ENCODE data around the gene SEMA3C.
"Not testable (repeated sequence)": the region's sequence is repeated elsewhere in the genome, so short reads cannot be mapped to it uniquely, and the experiment has no call there.

The SEMA3C gene

DNA sequence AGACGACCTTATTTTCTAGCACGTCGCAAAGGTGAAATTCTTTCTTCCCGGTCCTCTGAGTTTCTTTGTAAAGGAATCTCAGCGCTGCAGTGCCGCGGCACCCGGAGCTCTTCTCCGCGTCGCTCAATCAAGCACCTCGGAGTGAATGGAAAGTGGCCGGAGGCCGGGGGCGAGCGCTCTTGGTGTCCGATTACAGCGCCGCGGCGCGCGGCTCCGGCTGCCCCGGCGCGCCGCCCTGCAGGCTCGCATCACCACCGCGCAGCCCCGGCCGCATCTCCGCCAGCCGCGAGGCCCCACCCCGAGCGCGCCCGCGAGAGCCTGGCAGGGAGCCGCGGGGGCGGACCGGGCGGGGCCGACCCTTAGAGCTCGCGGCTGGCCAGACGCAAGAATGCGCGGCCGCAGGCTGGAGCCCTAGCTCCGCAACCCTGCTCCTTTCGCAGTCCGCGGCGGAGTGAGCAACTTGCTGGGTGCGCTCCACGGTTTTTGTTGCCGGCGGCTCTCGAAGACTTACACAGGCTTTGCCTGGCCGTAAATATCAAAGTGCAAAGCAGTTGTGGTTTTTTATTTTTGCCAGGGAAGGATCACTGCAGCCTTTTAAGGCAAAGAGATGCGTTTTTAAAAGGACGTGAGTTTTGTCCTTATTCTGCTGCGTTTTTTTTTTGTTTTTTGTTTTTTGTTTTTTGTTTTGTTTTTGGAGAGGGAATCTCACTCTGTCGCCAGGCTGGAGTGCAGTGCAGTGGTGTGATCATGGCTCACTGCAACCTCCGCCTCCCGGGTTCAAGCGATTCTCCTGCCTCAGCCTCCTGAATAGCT is at the start of gene SEMA3C:
TSS of gene SEMA3C (minus strand) at position 143 of the 813 bp plus-strand sequence. CDS start 2,270 bp downstream, outside the sequence.
- peak; percentile 1 for DNase-seq

- DNase-seq: no peak
Observed at GRCh38 chr7:80968606-80969005, 49.8 kb upstream of the SEMA3C start.

GRCh38 chr7:80967917-80968297 is 49.1 kb upstream of the SEMA3C start:
- DNase-seq: no peak

DNA sequence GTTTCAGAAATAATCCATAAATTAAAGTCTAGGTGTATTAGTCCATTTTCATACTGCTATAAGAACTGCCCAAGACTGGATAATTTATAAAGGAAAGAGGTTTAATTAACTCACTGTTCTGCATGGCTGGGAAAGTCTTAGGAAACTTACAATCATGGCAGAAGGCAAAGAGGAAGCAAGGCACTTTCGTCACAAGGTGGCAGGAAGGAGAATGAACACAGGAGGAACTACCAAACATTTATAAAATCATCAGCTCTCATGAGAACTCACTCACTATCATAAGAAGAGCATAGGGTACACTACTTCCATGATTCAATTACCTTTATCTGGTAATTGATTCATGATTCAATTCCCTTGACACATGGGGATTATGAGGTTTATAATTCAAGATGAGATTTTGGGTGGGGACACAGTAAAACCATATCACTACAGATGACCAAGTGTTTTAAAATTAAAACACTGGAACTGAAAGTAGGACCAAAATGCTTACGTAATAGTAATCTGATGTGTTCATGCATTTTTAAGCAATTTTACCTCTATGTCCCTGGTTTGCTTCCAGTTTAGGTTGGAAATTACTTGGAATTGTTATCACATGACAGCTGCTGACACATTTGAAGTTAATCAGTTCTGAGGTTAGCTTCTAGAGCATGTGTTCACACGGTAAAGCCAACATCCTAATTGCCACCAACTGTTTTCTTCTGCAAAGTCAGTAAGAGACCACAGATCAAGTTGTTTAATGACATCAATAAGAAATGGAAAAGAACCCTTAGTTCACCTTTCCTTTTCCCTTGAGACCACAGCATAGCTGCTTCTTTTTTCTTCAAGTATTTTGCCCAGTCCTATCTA is 48.4 kb upstream of the SEMA3C start:
- no peak for DNase-seq

DNA sequence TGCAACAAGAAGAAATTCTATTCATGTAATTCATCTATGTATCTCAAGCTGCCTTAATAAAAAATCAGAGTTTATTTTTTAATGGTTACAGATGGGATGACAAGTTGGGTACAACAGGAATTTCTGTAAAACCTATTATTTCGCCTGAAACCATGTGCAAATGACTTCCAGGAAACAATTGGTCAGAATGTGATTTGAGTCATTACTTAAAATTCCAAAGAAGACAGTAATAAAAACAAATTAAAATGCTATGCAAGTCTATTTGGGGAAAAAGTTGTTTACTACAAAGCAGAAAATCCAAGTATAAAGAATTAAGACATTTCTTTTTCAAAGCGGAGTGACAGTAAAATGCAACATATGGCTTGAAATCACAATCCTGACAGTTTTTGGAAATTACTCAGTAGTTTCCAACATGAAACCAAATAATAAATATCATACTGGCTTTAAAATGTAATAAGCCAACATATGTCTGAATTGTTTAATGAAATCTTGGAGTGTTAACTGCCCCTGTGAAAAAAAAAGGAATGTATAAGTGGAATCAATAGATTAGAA is 41.5 kb upstream of the SEMA3C start:
- DNase-seq: no peak

DNA sequence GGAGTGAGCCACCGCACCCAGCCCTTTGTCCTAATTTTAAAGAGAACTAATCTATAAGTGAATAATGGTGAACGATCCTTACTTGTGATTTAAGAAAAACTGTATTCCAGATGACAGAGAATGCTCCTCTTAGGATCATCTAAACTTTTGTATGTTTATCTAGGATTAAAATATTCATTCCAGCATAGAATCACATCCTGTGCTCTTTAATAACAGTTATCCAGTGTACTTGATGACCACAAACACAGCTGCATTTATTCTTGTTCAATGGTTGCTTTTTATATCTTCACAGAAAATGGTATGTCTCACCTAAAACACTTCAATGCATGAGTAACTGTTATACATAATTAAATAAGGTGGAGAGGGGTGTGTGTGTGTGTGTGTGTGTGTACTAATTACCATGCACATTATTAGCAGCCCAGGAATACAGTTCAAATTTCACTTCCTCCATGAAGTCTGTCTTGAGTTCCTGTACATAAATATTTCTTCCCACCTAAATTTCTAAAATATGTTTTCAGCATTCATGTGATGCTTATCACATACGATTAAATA is 38.5 kb upstream of the SEMA3C start:
- DNase-seq: no peak

- no peak for DNase-seq
Observed at GRCh38 chr7:80954191-80954590, 35.3 kb upstream of the SEMA3C start.

DNA sequence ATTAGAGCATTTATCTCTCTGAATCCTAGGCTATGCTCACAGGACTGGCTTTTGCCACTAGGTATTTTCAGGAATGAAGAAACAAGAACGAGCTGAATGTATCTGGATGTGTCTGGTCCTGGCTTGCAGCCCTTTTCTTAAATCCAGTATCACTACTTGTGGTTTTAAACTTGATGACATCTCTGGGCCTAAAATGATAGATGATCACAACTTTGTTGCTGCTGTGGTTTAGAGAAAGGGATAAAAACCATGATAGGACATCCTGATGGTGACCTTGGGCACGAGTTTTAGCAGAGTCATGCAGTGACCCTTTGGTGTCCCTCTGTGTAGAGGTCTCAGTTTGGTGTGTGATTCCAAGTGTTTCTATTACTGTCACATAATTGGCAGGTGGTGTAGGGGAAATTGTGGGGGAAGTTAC is 31.7 kb upstream of the SEMA3C start:
- no peak for DNase-seq

- no peak for DNase-seq
Observed at GRCh38 chr7:80949449-80949848, 30.6 kb upstream of the SEMA3C start.

DNA sequence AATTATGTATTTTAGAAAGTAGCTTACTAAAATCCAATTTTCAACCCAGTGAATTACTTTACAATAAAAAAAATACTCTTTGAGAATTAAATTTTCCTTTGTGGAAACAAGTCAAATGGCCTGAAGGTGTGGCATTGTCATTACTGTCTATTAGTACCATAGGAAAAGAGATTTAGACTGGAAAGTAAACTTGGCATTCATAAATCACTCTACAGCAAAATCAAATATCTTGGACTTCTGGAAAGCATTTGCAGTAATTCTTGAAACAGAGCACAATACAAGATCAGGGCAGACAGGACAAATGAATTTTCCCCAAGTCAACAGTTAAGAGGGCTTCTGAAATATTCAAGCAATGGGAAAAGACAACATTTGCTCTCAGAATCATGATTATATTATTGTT is 28.0 kb upstream of the SEMA3C start:
- no peak for DNase-seq

- DNase-seq: no peak
Observed at GRCh38 chr7:80945976-80946375, 27.1 kb upstream of the SEMA3C start.

- DNase-seq: no peak
Observed at GRCh38 chr7:80943342-80943741, 24.5 kb upstream of the SEMA3C start.

- no peak for DNase-seq
Observed at GRCh38 chr7:80942261-80943041, 23.6 kb upstream of the SEMA3C start.

DNA sequence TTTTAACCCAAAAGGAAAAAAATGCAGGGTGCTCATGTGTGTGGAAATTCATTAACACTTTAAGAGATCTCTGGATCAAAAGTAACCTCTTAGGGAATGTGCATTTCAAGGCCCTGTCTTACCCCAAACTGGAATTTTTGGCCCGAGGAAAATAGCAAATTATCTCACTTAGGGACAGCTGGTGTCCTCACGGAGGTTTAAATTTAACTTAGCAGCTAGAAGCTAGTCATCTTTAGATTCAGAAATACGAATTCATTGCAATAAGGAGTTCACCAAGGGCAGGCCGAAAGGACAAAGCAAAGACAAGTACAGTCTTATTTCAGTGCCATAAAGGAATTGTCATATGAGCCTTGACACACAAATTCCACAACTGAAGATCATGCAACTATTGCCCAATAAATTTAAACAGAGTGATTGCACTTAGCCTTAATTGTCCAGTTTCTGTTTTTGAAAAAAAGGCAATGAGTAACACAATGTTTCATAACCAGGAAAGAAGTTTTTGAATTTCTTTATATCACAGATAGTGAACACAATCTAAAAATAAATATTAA is 22.4 kb upstream of the SEMA3C start:
- DNase-seq: no peak

- DNase-seq: no peak
Observed at GRCh38 chr7:80940539-80941207, 21.8 kb upstream of the SEMA3C start.

DNA sequence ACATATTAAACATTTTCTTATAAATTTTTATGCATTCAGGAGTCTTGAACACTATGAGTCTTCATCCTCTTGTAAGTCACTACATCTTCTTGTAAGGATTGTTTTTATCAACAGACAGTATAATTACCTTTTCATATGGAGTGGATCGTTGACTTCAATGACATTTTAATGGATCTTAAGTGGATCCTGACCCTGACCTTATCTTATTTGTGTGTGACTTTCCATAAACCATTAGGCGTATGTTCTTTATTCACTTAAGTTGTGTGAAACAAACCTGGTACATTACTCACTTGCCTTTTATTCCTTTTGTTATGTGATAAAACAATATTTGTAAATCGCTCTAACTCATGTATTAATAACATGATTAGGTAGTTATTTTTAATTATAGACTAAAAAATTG is 18.5 kb upstream of the SEMA3C start:
- no peak for DNase-seq

- no peak for DNase-seq
Observed at GRCh38 chr7:80935991-80936780, 17.3 kb upstream of the SEMA3C start.

DNA sequence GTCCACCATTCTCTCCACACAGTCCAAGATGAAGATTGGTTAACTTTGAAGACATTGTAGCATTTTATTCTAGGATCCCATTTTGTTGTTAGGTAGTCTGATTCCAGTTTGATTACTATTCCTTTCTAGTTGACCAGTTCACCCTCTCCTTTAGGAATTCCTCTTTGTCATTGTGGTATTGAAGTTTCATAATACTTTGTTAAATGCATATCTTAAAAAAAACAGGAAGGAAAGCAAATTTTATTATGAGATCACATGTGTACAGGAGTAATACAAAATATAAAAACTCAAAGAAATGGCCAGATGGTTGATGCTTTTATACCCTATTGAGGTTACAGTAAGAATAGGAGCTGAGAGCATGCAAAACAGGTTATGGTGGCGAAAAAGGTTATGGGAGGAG is 15.5 kb upstream of the SEMA3C start:
- no peak for DNase-seq

GRCh38 chr7:80932536-80932935 is 13.7 kb upstream of the SEMA3C start:
- DNase-seq: no peak

GRCh38 chr7:80929619-80930018 is 10.8 kb upstream of the SEMA3C start:
- no peak for DNase-seq

DNA sequence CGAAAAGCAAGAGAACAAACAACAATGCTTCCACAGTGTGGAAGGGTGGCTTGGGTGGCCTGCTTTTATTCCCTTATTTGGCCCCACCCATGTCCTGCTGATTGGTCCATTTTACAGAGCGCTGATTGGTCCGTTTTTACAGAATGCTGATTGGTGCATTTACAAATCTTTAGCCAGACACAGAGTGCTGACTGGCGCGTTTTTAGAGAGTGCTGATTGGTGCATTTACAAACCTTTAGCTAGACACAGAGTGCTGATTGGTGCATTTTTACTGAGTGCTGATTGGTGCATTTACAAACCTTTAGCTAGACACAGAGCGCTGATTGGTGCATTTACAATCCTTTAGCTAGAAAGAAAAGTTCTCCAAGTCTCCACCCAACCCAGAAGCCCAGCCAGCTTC is 8.1 kb upstream of the SEMA3C start:
- not testable (repeated sequence) for DNase-seq

All from CD4-positive, alpha-beta T cell treated with Interleukin-17A for 4 hours (primary cell).